ENCODE measurements around the gene DMC1.

DNA sequence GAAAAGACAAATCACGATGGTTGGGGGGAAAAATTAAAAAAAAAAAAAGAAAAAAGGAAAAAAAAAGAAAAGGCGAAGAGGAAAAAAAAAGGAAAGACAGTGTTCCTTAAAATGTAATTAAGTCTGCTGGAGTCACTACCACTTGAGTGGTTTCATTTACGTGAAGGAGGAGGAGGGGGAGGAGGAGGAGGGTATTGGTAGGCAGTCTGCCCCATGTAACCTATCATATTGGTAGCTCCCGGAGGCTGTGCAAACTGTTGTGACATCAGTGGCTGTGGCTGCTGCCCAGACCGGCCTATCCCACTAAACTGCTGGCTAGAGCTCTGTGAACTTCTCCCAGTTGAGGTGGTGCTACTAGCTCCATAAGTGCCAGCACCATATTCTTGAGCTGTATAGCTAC lies 84.2 kb downstream of the DMC1 start:
- TF ChIP-seq, protein P1, sequence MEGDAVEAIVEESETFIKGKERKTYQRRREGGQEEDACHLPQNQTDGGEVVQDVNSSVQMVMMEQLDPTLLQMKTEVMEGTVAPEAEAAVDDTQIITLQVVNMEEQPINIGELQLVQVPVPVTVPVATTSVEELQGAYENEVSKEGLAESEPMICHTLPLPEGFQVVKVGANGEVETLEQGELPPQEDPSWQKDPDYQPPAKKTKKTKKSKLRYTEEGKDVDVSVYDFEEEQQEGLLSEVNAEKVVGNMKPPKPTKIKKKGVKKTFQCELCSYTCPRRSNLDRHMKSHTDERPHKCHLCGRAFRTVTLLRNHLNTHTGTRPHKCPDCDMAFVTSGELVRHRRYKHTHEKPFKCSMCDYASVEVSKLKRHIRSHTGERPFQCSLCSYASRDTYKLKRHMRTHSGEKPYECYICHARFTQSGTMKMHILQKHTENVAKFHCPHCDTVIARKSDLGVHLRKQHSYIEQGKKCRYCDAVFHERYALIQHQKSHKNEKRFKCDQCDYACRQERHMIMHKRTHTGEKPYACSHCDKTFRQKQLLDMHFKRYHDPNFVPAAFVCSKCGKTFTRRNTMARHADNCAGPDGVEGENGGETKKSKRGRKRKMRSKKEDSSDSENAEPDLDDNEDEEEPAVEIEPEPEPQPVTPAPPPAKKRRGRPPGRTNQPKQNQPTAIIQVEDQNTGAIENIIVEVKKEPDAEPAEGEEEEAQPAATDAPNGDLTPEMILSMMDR (IDR thresholded peaks at IDR 0.05) = no peak
- no peak for TF ChIP-seq POLR2A (IDR thresholded peaks at IDR 0.05)

All from vagina (tissue), 2 donors.